HL-60 (cell line): ENCODE data around the gene ZNF579.

Source experiments
- DNase-seq, 2 experiments: peaks; one replicate each; pipeline ENCODE4 v3.0.0-alpha.2; 2010 to 2020; ENCODE audit warnings: low read depth in 1 of 2, low spot score in 1 of 2
- H3K27ac ChIP-seq: fragments of 250-450 bp; sonication (Bioruptor Pico); replicated peaks from 2 replicates; pipeline ENCODE4 v1.5.1; 2020; ENCODE audit warnings: mild to moderate bottlenecking, moderate library complexity
- H3K27me3 ChIP-seq: fragments of 250-450 bp; sonication (Bioruptor Pico); 2 replicates; pipeline ENCODE4 v1.5.1; 2021; ENCODE audit warnings: mild to moderate bottlenecking, moderate library complexity; ENCODE audit not compliant: insufficient read depth, poor library complexity, severe bottlenecking
- H3K4me3 ChIP-seq: replicated peaks from 2 replicates; pipeline ENCODE4 v1.5.1; 2011; ENCODE audit warnings: mild to moderate bottlenecking, control low read depth, low read length; ENCODE audit not compliant: insufficient read depth
- GABPA ChIP-seq: IDR thresholded peaks from 2 replicates; pipeline ENCODE4 v1.6.1; 2012; ENCODE audit warnings: low read depth
- POLR2AphosphoS5 ChIP-seq: IDR thresholded peaks from 2 replicates; pipeline ENCODE4 v1.6.1; 2012; ENCODE audit warnings: low read depth
- REST ChIP-seq: IDR thresholded peaks from 2 replicates; pipeline ENCODE4 v1.6.1; 2012; ENCODE audit warnings: low read depth; ENCODE audit not compliant: insufficient replicate concordance
- SPI1 ChIP-seq: IDR thresholded peaks from 2 replicates; pipeline ENCODE4 v1.6.1; 2012; ENCODE audit warnings: low read depth, mild to moderate bottlenecking, borderline replicate concordance
- TF ChIP-seq, protein P1 (sequence below): IDR thresholded peaks from one replicate; pipeline ENCODE4 v1.5.1; 2011; ENCODE audit warnings: low read length, control low read depth, inconsistent platforms; ENCODE audit not compliant: insufficient read depth

ZNF579 gene

GRCh38 chr19:55546011-55546410 is 34.6 kb downstream of the ZNF579 start:
- Histone ChIP-seq H3K4me3 (no peak overlapping the region), H3K27me3 (peaks cover 10% of the 10 kb centered on the region), H3K27ac (no peak overlapping the region)
- DNase-seq = no peak
- TF ChIP-seq POLR2AphosphoS5 (no peak), REST (no peak), GABPA (no peak), SPI1 (no peak)
- TF ChIP-seq, protein P1, sequence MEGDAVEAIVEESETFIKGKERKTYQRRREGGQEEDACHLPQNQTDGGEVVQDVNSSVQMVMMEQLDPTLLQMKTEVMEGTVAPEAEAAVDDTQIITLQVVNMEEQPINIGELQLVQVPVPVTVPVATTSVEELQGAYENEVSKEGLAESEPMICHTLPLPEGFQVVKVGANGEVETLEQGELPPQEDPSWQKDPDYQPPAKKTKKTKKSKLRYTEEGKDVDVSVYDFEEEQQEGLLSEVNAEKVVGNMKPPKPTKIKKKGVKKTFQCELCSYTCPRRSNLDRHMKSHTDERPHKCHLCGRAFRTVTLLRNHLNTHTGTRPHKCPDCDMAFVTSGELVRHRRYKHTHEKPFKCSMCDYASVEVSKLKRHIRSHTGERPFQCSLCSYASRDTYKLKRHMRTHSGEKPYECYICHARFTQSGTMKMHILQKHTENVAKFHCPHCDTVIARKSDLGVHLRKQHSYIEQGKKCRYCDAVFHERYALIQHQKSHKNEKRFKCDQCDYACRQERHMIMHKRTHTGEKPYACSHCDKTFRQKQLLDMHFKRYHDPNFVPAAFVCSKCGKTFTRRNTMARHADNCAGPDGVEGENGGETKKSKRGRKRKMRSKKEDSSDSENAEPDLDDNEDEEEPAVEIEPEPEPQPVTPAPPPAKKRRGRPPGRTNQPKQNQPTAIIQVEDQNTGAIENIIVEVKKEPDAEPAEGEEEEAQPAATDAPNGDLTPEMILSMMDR = no peak

DNA sequence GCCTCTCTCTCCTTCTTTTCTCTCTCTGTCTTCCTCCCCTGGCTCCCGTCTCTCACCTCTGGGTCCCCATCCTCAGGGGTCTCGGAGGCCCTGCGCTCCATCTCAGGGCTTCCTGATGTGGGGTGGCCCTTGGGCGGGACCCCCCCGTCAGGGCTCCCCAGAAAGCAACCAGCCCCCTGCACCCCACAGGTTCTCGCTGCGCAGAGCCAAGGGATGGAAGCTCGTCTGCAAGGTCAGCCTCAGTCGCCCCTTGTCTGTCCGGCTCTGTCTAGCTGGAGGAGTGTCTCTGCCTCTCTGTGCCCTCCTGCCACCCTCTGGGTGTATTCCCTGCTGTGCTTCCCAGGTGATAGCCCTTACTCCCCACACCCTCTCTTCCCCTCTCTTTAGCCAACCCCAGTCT is 35.2 kb downstream of the ZNF579 start, which contains the start of gene SBK3:
TSS of gene SBK3 (minus strand) at position 101 of the 400 bp plus-strand sequence. CDS start at position 101, 0 bp downstream.
- DNase-seq = no peak
- Histone ChIP-seq H3K4me3 (no peak within 1 kb of the TSS), H3K27me3 (peaks cover 10% of the 10 kb centered on the region), H3K27ac (no peak within 1 kb of the TSS)
- TF ChIP-seq SPI1 (no peak), POLR2AphosphoS5 (no peak), REST (no peak), GABPA (no peak)
- TF ChIP-seq, protein P1 = no peak

GRCh38 chr19:55544776-55545439 is 35.7 kb downstream of the ZNF579 start:
- TF ChIP-seq, protein P1 = no peak
- no peak for TF ChIP-seq REST
- no peak overlapping the region for H3K27ac ChIP-seq

More at GRCh38 chr19:55544776-55545439, 35.7 kb downstream of the ZNF579 start:
- Histone ChIP-seq H3K4me3 (no peak overlapping the region), H3K27me3 (peaks cover 9% of the 10 kb centered on the region)
- DNase-seq = no peak
